K562 (cell line): Measurements from ENCODE around the gene FAM234A. TPM values are rescaled to one million over a fixed set of nuclear protein-coding genes. Genes with fewer than 3 reads are reported as not detected.
A peak's percentile ranks its signal among the peaks of the same experiment; 100 is the strongest.

Experiments used
- CBFB ChIP-seq: sonication (generic); formaldehyde crosslinking; IDR thresholded peaks from 2 replicates; pipeline ENCODE4 v1.4.0; 2020; ENCODE audit warnings: mild to moderate bottlenecking, missing genetic modification reagents
- L3MBTL2 ChIP-seq: fragments of 450-650 bp; IDR thresholded peaks from 2 replicates; pipeline ENCODE4 v1.6.1; 2016; ENCODE audit warnings: mild to moderate bottlenecking, moderate library complexity
- NFE2 ChIP-seq: IDR thresholded peaks from 2 replicates; pipeline ENCODE4 v1.6.1; 2014; ENCODE audit warnings: antibody characterized with exemption, low read depth
- POLR2G ChIP-seq: fragments of 200-400 bp; formaldehyde crosslinking; IDR thresholded peaks from 2 replicates; pipeline ENCODE4 v1.6.1; 2017; ENCODE audit warnings: low read depth, mild to moderate bottlenecking, antibody characterized with exemption, low read length, moderate library complexity
- ZNF140 ChIP-seq: fragments of 250-450 bp; sonication (Bioruptor Pico); IDR thresholded peaks from 2 replicates; pipeline ENCODE4 v1.8.0; 2021; ENCODE audit warnings: moderate library complexity, mild to moderate bottlenecking, inconsistent platforms
- ZNF212 ChIP-seq: fragments of 450-650 bp; formaldehyde crosslinking; IDR thresholded peaks from 2 replicates; pipeline ENCODE4 v1.4.0; 2020; ENCODE audit warnings: mild to moderate bottlenecking
- ZNF436 ChIP-seq: fragments of 250-450, 450-650 bp; sonication (Bioruptor Pico); formaldehyde crosslinking; IDR thresholded peaks from 2 replicates; pipeline ENCODE4 v1.7.0; 2020; ENCODE audit warnings: mild to moderate bottlenecking
- polyA plus RNA-seq, 8 experiments: library from polyadenylated mRNA; depleted of rRNA in 4 of 8; stranded (reverse) in 5 of 8; unstranded in 3 of 8; fragments of >200 nt; fragmentation: Nextera tagmentation in 2 of 8; fragmentation: Illumina TruSeq in 1 of 8; extraction: Ambion mirVana in 2 of 8; extraction: Trizol in 1 of 8; gene quantifications; 2 replicates each; pipeline versions ENCODE4 v1.2.1 to v1.2.3, GENCODE V29; 2011 to 2014; ENCODE audit warnings: inconsistent platforms in 1 of 8, missing spikeins in 1 of 8
- total RNA-seq, 7 experiments: library from RNA; depleted of rRNA in 6 of 7; stranded (reverse); fragments of >200 nt in 6 of 7; fragmentation: Illumina TruSeq in 2 of 7; extraction: Trizol in 2 of 7; gene quantifications; 2 replicates each; pipeline versions ENCODE4 v1.2.1 to v1.2.3, GENCODE V29; 2011 to 2021; ENCODE audit warnings: low replicate concordance in 1 of 7
- TF ChIP-seq, protein P1 (sequence below): conservative IDR thresholded peaks from 2 replicates; pipeline ENCODE4 v1.6.1; 2011; ENCODE audit warnings: low read depth, mild to moderate bottlenecking, low read length; ENCODE audit not compliant: control insufficient read depth
- TF ChIP-seq, protein P2 (sequence below), 2 experiments: fragments of 450-650 bp; formaldehyde crosslinking in 1 of 2; IDR thresholded peaks; 2 replicates each; pipeline versions ENCODE4 v1.4.0 to v1.6.1; 2014 to 2020; ENCODE audit warnings: mild to moderate bottlenecking in 2 of 2, borderline replicate concordance in 1 of 2, low read depth in 1 of 2
- TF ChIP-seq, protein P3 (sequence below): fragments of 450-650 bp; IDR thresholded peaks from 2 replicates; pipeline ENCODE4 v1.6.1; 2017; ENCODE audit warnings: mild to moderate bottlenecking, moderate library complexity
- TF ChIP-seq, protein P4 (sequence below): sonication (generic); formaldehyde crosslinking; IDR thresholded peaks from 2 replicates; pipeline ENCODE4 v1.8.1; 2023; ENCODE audit warnings: mild to moderate bottlenecking, missing genetic modification reagents

FAM234A gene
- total and polyA plus RNA-seq, 9 of the 15 experiments (the other 6 are each of a cell fraction or from before 2014, with no cell fraction given), result 1.0 to 47.9 (median 15.0) TPM

DNA sequence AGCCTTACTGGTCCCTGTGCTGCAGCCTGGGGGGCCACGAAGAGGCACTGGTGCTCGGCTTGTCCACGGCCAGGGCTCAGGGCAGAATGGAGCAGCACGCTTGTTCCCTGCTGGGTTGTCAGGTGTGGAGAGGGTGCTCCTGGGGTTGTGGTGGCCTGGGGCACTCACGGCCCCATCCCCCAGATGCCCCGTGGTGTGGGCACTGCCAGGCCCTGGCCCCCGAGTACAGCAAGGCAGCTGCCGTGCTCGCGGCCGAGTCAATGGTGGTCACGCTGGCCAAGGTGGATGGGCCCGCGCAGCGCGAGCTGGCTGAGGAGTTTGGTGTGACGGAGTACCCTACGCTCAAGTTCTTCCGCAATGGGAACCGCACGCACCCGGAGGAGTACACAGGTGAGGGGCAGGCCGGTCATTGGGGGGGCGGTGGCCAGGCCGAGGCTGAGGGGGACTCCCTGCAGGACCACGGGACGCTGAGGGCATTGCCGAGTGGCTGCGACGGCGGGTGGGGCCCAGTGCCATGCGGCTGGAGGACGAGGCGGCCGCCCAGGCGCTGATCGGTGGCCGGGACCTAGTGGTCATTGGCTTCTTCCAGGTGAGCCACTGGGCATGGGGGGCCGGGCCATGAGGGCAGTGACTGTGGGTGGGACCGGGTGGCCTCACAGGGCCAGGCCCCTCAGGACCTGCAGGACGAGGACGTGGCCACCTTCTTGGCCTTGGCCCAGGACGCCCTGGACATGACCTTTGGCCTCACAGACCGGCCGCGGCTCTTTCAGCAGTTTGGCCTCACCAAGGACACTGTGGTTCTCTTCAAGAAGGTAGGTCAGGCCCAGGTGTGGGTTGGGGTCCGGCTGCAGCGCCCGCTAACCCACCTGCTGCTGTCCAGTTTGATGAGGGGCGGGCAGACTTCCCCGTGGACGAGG is 49.8 kb downstream of the FAM234A start (continued):
- TF ChIP-seq, protein P1, sequence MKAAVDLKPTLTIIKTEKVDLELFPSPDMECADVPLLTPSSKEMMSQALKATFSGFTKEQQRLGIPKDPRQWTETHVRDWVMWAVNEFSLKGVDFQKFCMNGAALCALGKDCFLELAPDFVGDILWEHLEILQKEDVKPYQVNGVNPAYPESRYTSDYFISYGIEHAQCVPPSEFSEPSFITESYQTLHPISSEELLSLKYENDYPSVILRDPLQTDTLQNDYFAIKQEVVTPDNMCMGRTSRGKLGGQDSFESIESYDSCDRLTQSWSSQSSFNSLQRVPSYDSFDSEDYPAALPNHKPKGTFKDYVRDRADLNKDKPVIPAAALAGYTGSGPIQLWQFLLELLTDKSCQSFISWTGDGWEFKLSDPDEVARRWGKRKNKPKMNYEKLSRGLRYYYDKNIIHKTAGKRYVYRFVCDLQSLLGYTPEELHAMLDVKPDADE, result no peak
- TF ChIP-seq ZNF212 (CRISPR knock-in tag) (no peak), POLR2G (peak; percentile 28; the same call in 1 of the 2 replicates), ZNF436 (no peak), ZNF140 (CRISPR knock-in tag) (no peak), NFE2 (no peak), CBFB (CRISPR knock-in tag) (no peak), L3MBTL2 (no peak)
- TF ChIP-seq, protein P2, sequence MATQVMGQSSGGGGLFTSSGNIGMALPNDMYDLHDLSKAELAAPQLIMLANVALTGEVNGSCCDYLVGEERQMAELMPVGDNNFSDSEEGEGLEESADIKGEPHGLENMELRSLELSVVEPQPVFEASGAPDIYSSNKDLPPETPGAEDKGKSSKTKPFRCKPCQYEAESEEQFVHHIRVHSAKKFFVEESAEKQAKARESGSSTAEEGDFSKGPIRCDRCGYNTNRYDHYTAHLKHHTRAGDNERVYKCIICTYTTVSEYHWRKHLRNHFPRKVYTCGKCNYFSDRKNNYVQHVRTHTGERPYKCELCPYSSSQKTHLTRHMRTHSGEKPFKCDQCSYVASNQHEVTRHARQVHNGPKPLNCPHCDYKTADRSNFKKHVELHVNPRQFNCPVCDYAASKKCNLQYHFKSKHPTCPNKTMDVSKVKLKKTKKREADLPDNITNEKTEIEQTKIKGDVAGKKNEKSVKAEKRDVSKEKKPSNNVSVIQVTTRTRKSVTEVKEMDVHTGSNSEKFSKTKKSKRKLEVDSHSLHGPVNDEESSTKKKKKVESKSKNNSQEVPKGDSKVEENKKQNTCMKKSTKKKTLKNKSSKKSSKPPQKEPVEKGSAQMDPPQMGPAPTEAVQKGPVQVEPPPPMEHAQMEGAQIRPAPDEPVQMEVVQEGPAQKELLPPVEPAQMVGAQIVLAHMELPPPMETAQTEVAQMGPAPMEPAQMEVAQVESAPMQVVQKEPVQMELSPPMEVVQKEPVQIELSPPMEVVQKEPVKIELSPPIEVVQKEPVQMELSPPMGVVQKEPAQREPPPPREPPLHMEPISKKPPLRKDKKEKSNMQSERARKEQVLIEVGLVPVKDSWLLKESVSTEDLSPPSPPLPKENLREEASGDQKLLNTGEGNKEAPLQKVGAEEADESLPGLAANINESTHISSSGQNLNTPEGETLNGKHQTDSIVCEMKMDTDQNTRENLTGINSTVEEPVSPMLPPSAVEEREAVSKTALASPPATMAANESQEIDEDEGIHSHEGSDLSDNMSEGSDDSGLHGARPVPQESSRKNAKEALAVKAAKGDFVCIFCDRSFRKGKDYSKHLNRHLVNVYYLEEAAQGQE (IDR thresholded peaks at IDR 0.05; ENCODE audit: borderline replicate concordance), result no peak
- TF ChIP-seq, protein P2 (CRISPR knock-in tag; IDR thresholded peaks at IDR 0.05; ENCODE audit: low read depth), result no peak
- TF ChIP-seq, protein P3, sequence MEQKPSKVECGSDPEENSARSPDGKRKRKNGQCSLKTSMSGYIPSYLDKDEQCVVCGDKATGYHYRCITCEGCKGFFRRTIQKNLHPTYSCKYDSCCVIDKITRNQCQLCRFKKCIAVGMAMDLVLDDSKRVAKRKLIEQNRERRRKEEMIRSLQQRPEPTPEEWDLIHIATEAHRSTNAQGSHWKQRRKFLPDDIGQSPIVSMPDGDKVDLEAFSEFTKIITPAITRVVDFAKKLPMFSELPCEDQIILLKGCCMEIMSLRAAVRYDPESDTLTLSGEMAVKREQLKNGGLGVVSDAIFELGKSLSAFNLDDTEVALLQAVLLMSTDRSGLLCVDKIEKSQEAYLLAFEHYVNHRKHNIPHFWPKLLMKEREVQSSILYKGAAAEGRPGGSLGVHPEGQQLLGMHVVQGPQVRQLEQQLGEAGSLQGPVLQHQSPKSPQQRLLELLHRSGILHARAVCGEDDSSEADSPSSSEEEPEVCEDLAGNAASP, result no peak
- TF ChIP-seq, protein P4, sequence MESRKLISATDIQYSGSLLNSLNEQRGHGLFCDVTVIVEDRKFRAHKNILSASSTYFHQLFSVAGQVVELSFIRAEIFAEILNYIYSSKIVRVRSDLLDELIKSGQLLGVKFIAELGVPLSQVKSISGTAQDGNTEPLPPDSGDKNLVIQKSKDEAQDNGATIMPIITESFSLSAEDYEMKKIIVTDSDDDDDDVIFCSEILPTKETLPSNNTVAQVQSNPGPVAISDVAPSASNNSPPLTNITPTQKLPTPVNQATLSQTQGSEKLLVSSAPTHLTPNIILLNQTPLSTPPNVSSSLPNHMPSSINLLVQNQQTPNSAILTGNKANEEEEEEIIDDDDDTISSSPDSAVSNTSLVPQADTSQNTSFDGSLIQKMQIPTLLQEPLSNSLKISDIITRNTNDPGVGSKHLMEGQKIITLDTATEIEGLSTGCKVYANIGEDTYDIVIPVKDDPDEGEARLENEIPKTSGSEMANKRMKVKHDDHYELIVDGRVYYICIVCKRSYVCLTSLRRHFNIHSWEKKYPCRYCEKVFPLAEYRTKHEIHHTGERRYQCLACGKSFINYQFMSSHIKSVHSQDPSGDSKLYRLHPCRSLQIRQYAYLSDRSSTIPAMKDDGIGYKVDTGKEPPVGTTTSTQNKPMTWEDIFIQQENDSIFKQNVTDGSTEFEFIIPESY (CRISPR knock-in tag), result 0 out of 2 replicates have a peak, but pooled peaks have one; percentile 28
